Liver (tissue), 9 donors: ENCODE measurements around the gene KLHDC9. TPM values are rescaled to one million over a fixed set of nuclear protein-coding genes. Genes with fewer than 3 reads are reported as not detected.

Experiments
- DNase-seq: peaks from one replicate; pipeline ENCODE4 v3.0.0-alpha.2; 2017; ENCODE audit warnings: low spot score
- H3K27ac ChIP-seq, 2 donors: one replicate each; pipeline ENCODE4 v1.7.0; 2013; ENCODE audit warnings: inconsistent platforms in 2 of 2, low read length in 2 of 2, control low read depth in 1 of 2, low read depth in 1 of 2, mild to moderate bottlenecking in 1 of 2
- H3K27me3 ChIP-seq, 4 donors: one replicate each; pipeline versions ENCODE4 v1.6.1 to v1.7.0; 2013; ENCODE audit warnings: low read length in 3 of 4, inconsistent platforms in 1 of 4, mild to moderate bottlenecking in 1 of 4, moderate library complexity in 1 of 4; ENCODE audit not compliant: control insufficient read depth in 4 of 4, insufficient read depth in 4 of 4
- H3K36me3 ChIP-seq, 4 donors: one replicate each; pipeline versions ENCODE4 v1.6.1 to v1.7.0; 2013; ENCODE audit warnings: low read length in 3 of 4, mild to moderate bottlenecking in 3 of 4, low read depth in 1 of 4, moderate library complexity in 1 of 4; ENCODE audit not compliant: control insufficient read depth in 4 of 4, insufficient read depth in 3 of 4
- H3K4me1 ChIP-seq, 4 donors: one replicate each; pipeline versions ENCODE4 v1.6.1 to v1.7.0; 2013; ENCODE audit warnings: low read length in 3 of 4, mild to moderate bottlenecking in 3 of 4, moderate library complexity in 1 of 4; ENCODE audit not compliant: control insufficient read depth in 4 of 4, insufficient read depth in 4 of 4
- H3K4me3 ChIP-seq, 3 donors: one replicate each; pipeline versions ENCODE4 v1.6.1 to v1.7.0; 2013; ENCODE audit warnings: low read length in 3 of 3, control low read depth in 1 of 3, low read depth in 1 of 3, mild to moderate bottlenecking in 1 of 3
- H3K9ac ChIP-seq, 2 donors: one replicate each; pipeline ENCODE4 v1.7.0; 2013; ENCODE audit warnings: low read length in 2 of 2, mild to moderate bottlenecking in 2 of 2, moderate library complexity in 2 of 2, control low read depth in 1 of 2, low read depth in 1 of 2
- H3K9me3 ChIP-seq, 4 donors: one replicate each; pipeline versions ENCODE4 v1.6.1 to v1.7.0; 2013; ENCODE audit warnings: low read length in 3 of 4; ENCODE audit not compliant: control insufficient read depth in 4 of 4
- ATF3 ChIP-seq: IDR thresholded peaks from 2 replicates; pipeline ENCODE4 v1.6.1; 2016; ENCODE audit warnings: antibody characterized with exemption
- CTCF ChIP-seq: fragments of 150-350 bp; IDR thresholded peaks from 2 replicates; pipeline ENCODE4 v1.5.1; 2017; ENCODE audit warnings: improper control_type of control experiment, low read depth, low read length; ENCODE audit not compliant: missing input control
- EGR1 ChIP-seq, 2 donors: IDR thresholded peaks; 2 replicates each; pipeline ENCODE4 v1.6.1; 2016 to 2018; ENCODE audit warnings: antibody characterized with exemption in 2 of 2, low read depth in 2 of 2
- FOXA1 ChIP-seq: IDR thresholded peaks from 2 replicates; pipeline ENCODE4 v1.6.1; 2016; ENCODE audit warnings: antibody characterized with exemption
- FOXA2 ChIP-seq: IDR thresholded peaks from 2 replicates; pipeline ENCODE4 v1.6.1; 2016; ENCODE audit warnings: antibody characterized with exemption
- GABPA ChIP-seq, 2 donors: IDR thresholded peaks in 1 of 2; conservative IDR thresholded peaks in 1 of 2; 2 replicates each; pipeline ENCODE4 v1.6.1; 2016; ENCODE audit warnings: antibody characterized with exemption in 2 of 2, mild to moderate bottlenecking in 1 of 2, moderate library complexity in 1 of 2
- HNF4A ChIP-seq, 2 donors: conservative IDR thresholded peaks; 2 replicates each; pipeline ENCODE4 v1.6.1; 2016; ENCODE audit warnings: antibody characterized with exemption in 2 of 2, mild to moderate bottlenecking in 2 of 2
- HNF4G ChIP-seq: IDR thresholded peaks from 2 replicates; pipeline ENCODE4 v1.6.1; 2016; ENCODE audit warnings: antibody characterized with exemption
- JUND ChIP-seq, 2 donors: IDR thresholded peaks; 2 replicates each; pipeline ENCODE4 v1.6.1; 2016; ENCODE audit warnings: antibody characterized with exemption in 2 of 2
- MAX ChIP-seq: IDR thresholded peaks from 2 replicates; pipeline ENCODE4 v1.6.1; 2016; ENCODE audit warnings: antibody characterized with exemption
- NR2F2 ChIP-seq: IDR thresholded peaks from 2 replicates; pipeline ENCODE4 v1.6.1; 2016; ENCODE audit warnings: antibody characterized with exemption
- RAD21 ChIP-seq, 2 donors: IDR thresholded peaks; 2 replicates each; pipeline ENCODE4 v1.6.1; 2016; ENCODE audit warnings: antibody characterized with exemption in 2 of 2, mild to moderate bottlenecking in 2 of 2
- REST ChIP-seq: IDR thresholded peaks from 2 replicates; pipeline ENCODE4 v1.6.1; 2016; ENCODE audit warnings: antibody characterized with exemption, mild to moderate bottlenecking
- RXRA ChIP-seq, 2 donors: IDR thresholded peaks; 2 replicates each; pipeline ENCODE4 v1.6.1; 2017 to 2018; ENCODE audit warnings: antibody characterized with exemption in 2 of 2, mild to moderate bottlenecking in 1 of 2
- SP1 ChIP-seq: IDR thresholded peaks from 2 replicates; pipeline ENCODE4 v1.6.1; 2018; ENCODE audit warnings: antibody characterized with exemption, mild to moderate bottlenecking
- TAF1 ChIP-seq: conservative IDR thresholded peaks from 2 replicates; pipeline ENCODE4 v1.6.1; 2016; ENCODE audit warnings: antibody characterized with exemption, mild to moderate bottlenecking
- YY1 ChIP-seq: IDR thresholded peaks from 2 replicates; pipeline ENCODE4 v1.6.1; 2016; ENCODE audit warnings: antibody characterized with exemption, mild to moderate bottlenecking
- ZBTB33 ChIP-seq: IDR thresholded peaks from 2 replicates; pipeline ENCODE4 v1.6.1; 2016; ENCODE audit warnings: antibody characterized with exemption
- WGBS: extraction: QIAGEN DNeasy Blood & Tissue Kit; methylation state at CpG from one replicate; pipeline ENCODE4 v1.1.7; 2013; 5-methylcytosine and 5-hydroxymethylcytosine counted together
- polyA plus RNA-seq, 2 donors: library from polyadenylated mRNA; stranded (reverse) in 1 of 2; unstranded in 1 of 2; fragments of 200-250 nt in 1 of 2; fragments of >200 nt in 1 of 2; fragmentation: Nextera tagmentation in 1 of 2; extraction: Ambion mirVana in 1 of 2; gene quantifications; one replicate each; pipeline versions ENCODE4 v1.2.1 to v1.2.3, GENCODE V29; 2013 to 2015
- total RNA-seq, 2 donors: library from RNA; depleted of rRNA; stranded (reverse); fragments of >200 nt; gene quantifications; one replicate each; pipeline ENCODE4 v1.2.3, GENCODE V29; 2014
- donor health status: healthy.
- donor health status: healthy.
- donor health status: healthy.
- donor health status: healthy.
- donor health status: healthy.

KLHDC9 gene
- total and polyA plus RNA-seq, 4 donors: 1.9 to 3.3 (median 2.6) TPM

- DNase-seq: no peak
- Histone ChIP-seq H3K9ac (no peak overlapping the region), H3K27ac (no peak overlapping the region), H3K4me1 (peaks cover 0 to 1% (median 0%) of the 10 kb centered on the region in 4 donors), H3K36me3 (no peaks in the 10 kb centered on the region), H3K9me3 (no peaks in the 10 kb centered on the region), H3K4me3 (no peak overlapping the region), H3K27me3 (no peaks in the 10 kb centered on the region)
- TF ChIP-seq RAD21 (IDR thresholded peaks at IDR 0.05): no peak
- TF ChIP-seq ZBTB33: no peak
- TF ChIP-seq TAF1: no peak
- TF ChIP-seq REST: no peak
- no peak for TF ChIP-seq YY1
- TF ChIP-seq NR2F2: no peak
- no peak for TF ChIP-seq HNF4A (conservative IDR thresholded peaks at IDR 0.05)
- WGBS: 84% methylated on average over 3 of the region's 3 CpGs
These were observed 9.5 kb upstream of the KLHDC9 start for GRCh38 chr1:161088587-161089110.

- H3K27me3 ChIP-seq: no peaks in the 10 kb centered on the region
- H3K9ac ChIP-seq: no peak within 1 kb of the TSS
- no peak within 1 kb of the TSS for H3K4me3 ChIP-seq
- WGBS: 73% methylated on average over 22 of the region's 22 CpGs
- H3K36me3 ChIP-seq: no peaks in the 10 kb centered on the region
- peaks cover 0 to 1% (median 0%) of the 10 kb centered on the region in 4 donors for H3K4me1 ChIP-seq
- H3K27ac ChIP-seq: no peak within 1 kb of the TSS
- DNase-seq: no peak
- no peaks in the 10 kb centered on the region for H3K9me3 ChIP-seq
- TF ChIP-seq REST (no peak), ATF3 (no peak), SP1 (no peak), FOXA2 (no peak), TAF1 (no peak), RAD21 (IDR thresholded peaks at IDR 0.05) (no peak), YY1 (no peak), JUND (IDR thresholded peaks at IDR 0.05) (no peak), HNF4G (no peak), NR2F2 (no peak), CTCF (no peak), EGR1 (IDR thresholded peaks at IDR 0.05; ENCODE audit: low read depth in 2 of 2) (no peak), MAX (no peak), RXRA (IDR thresholded peaks at IDR 0.05) (no peak), FOXA1 (no peak), GABPA (IDR thresholded peaks at IDR 0.05 in 1 of 2, conservative IDR thresholded peaks at IDR 0.05 in 1 of 2) (no peak), HNF4A (conservative IDR thresholded peaks at IDR 0.05) (no peak)
These were observed 8.8 kb upstream of the KLHDC9 start, which contains the start of gene NECTIN4 for GRCh38 chr1:161089251-161089924. Gene NECTIN4, minus strand, starts transcription at chr1:161089558. Its CDS starts 262 bp downstream, at chr1:161089296.
